ENCODE results near the gene PRSS2.

GRCh38 chr7:142772673-142773072, 1.9 kb downstream of the PRSS2 start:
- TF ChIP-seq CTCF (IDR thresholded peaks at IDR 0.05) (no peak), POLR2A (IDR thresholded peaks at IDR 0.05) (no peak)

Data from tibial nerve (tissue), 3 donors.